ENCODE measurements around the gene ARMH3. TPM values are rescaled to one million over a fixed set of nuclear protein-coding genes. Genes with fewer than 3 reads are reported as not detected.
"Not testable (repeated sequence)": the region's sequence is repeated elsewhere in the genome, so short reads cannot be mapped to it uniquely, and the experiment has no call there.

Gene ARMH3
- total RNA-seq, 1 donor from 2014 or later = 6.6 TPM

GRCh38 chr10:101986624-101986971 lies 69.4 kb downstream of the ARMH3 start:
- no peak for TF ChIP-seq CTCF (conservative IDR thresholded peaks at IDR 0.05; ENCODE audit: low read depth, low read length)
- no peak overlapping the region for H3K4me3 ChIP-seq (ENCODE audit: low read depth, low read length)
- DNase-seq (ENCODE audit: low read depth) = no peak

- not testable (repeated sequence) for DNase-seq (ENCODE audit: low read depth); H3K4me3 ChIP-seq (ENCODE audit: low read depth, low read length)
Measured at GRCh38 chr10:101980677-101981076, 75.3 kb downstream of the ARMH3 start.

- DNase-seq (ENCODE audit: low read depth) = no peak
- TF ChIP-seq CTCF (conservative IDR thresholded peaks at IDR 0.05; ENCODE audit: low read depth, low read length) = no peak
- no peak overlapping the region for H3K4me3 ChIP-seq (ENCODE audit: low read depth, low read length)
Measured at GRCh38 chr10:101974091-101974971, 81.6 kb downstream of the ARMH3 start.

- DNase-seq (ENCODE audit: low read depth) = no peak
- no peak overlapping the region for H3K4me3 ChIP-seq (ENCODE audit: low read depth, low read length)
Measured at GRCh38 chr10:101972761-101973160, 83.2 kb downstream of the ARMH3 start.

GRCh38 chr10:101969412-101969922 lies 86.5 kb downstream of the ARMH3 start:
- no peak for DNase-seq (ENCODE audit: low read depth)
- no peak for TF ChIP-seq CTCF (conservative IDR thresholded peaks at IDR 0.05; ENCODE audit: low read depth, low read length)
- H3K4me3 ChIP-seq (ENCODE audit: low read depth, low read length) = no peak overlapping the region

More at GRCh38 chr10:101972761-101973160, 83.2 kb downstream of the ARMH3 start:
- TF ChIP-seq CTCF (conservative IDR thresholded peaks at IDR 0.05; ENCODE audit: low read depth, low read length) = no peak

- no peak for DNase-seq (ENCODE audit: low read depth)
- no peak for TF ChIP-seq CTCF (conservative IDR thresholded peaks at IDR 0.05; ENCODE audit: low read depth, low read length)
- H3K4me3 ChIP-seq (ENCODE audit: low read depth, low read length) = no peak overlapping the region
Measured at GRCh38 chr10:101968940-101969321, 87.0 kb downstream of the ARMH3 start.

- no peak for DNase-seq (ENCODE audit: low read depth)
- no peak overlapping the region for H3K4me3 ChIP-seq (ENCODE audit: low read depth, low read length)
- no peak for TF ChIP-seq CTCF (conservative IDR thresholded peaks at IDR 0.05; ENCODE audit: low read depth, low read length)
Measured at GRCh38 chr10:101968286-101968939, 87.6 kb downstream of the ARMH3 start.

All from epithelial cell of proximal tubule (primary cell).